ENCODE results near the gene LMOD2. TPM values are rescaled to one million over a fixed set of nuclear protein-coding genes. Genes with fewer than 3 reads are reported as not detected.

Gene LMOD2
- total RNA-seq, 4 donors from 2014 or later, result not detected

GRCh38 chr7:123660514-123661354 lies 5.1 kb downstream of the LMOD2 start:
- H3K4me3 ChIP-seq, result no peak overlapping the region
- H3K4me1 ChIP-seq, result no peaks in the 10 kb centered on the region
- no peaks in the 10 kb centered on the region for H3K9me3 ChIP-seq
- 63 to 64% methylated on average over 2 to 8 of the region's 8 CpGs for WGBS, 2 donors (ENCODE audit: low coverage in 1 of 2)
- TF ChIP-seq CTCF (IDR thresholded peaks at IDR 0.05), result no peak
- TF ChIP-seq POLR2A (IDR thresholded peaks at IDR 0.05), result no peak
- no peak for TF ChIP-seq EP300 (IDR thresholded peaks at IDR 0.05)
- no peak for TF ChIP-seq POLR2AphosphoS5 (IDR thresholded peaks at IDR 0.05)
- H3K27me3 ChIP-seq, result no peaks in the 10 kb centered on the region
- no peak for ATAC-seq
- H3K27ac ChIP-seq, result no peak overlapping the region
- no peaks in the 10 kb centered on the region for H3K36me3 ChIP-seq

- Histone ChIP-seq H3K4me3 (no peak overlapping the region), H3K36me3 (no peaks in the 10 kb centered on the region), H3K27ac (no peak overlapping the region), H3K9me3 (no peaks in the 10 kb centered on the region), H3K27me3 (no peaks in the 10 kb centered on the region), H3K4me1 (no peaks in the 10 kb centered on the region)
- WGBS, 2 donors (ENCODE audit: low coverage in 1 of 2), result 60 to 81% methylated on average over 1 of the region's 1 CpG
- ATAC-seq, result no peak
- TF ChIP-seq CTCF (IDR thresholded peaks at IDR 0.05) (no peak), POLR2A (IDR thresholded peaks at IDR 0.05) (no peak), EP300 (IDR thresholded peaks at IDR 0.05) (no peak), POLR2AphosphoS5 (IDR thresholded peaks at IDR 0.05) (no peak)
These were observed 6.1 kb downstream of the LMOD2 start for GRCh38 chr7:123661765-123662164.

- WGBS, 2 donors (ENCODE audit: low coverage in 1 of 2), result 89 to 91% methylated on average over 6 to 15 of the region's 15 CpGs
- no peak for TF ChIP-seq POLR2A (IDR thresholded peaks at IDR 0.05)
- Histone ChIP-seq H3K27me3 (no peaks in the 10 kb centered on the region), H3K36me3 (no peaks in the 10 kb centered on the region), H3K4me1 (no peaks in the 10 kb centered on the region), H3K4me3 (no peak overlapping the region), H3K9me3 (no peaks in the 10 kb centered on the region), H3K27ac (no peak overlapping the region)
- ATAC-seq, result no peak
These were observed 6.6 kb downstream of the LMOD2 start for GRCh38 chr7:123662293-123662692.

- no peak for ATAC-seq
- H3K4me3 ChIP-seq, result no peak overlapping the region
These were observed 7.1 kb downstream of the LMOD2 start for GRCh38 chr7:123662755-123663154.

GRCh38 chr7:123663200-123663599 lies 7.5 kb downstream of the LMOD2 start:
- WGBS, 2 donors (ENCODE audit: low coverage in 1 of 2), result 86 to 89% methylated on average over 6 of the region's 6 CpGs
- TF ChIP-seq EP300 (IDR thresholded peaks at IDR 0.05) (no peak), POLR2AphosphoS5 (IDR thresholded peaks at IDR 0.05) (no peak), CTCF (IDR thresholded peaks at IDR 0.05) (no peak), POLR2A (IDR thresholded peaks at IDR 0.05) (no peak)
- no peak overlapping the region for H3K27ac ChIP-seq
- no peaks in the 10 kb centered on the region for H3K27me3 ChIP-seq
- no peak overlapping the region for H3K4me3 ChIP-seq
- H3K9me3 ChIP-seq, result no peaks in the 10 kb centered on the region
- H3K4me1 ChIP-seq, result no peaks in the 10 kb centered on the region
- no peak for ATAC-seq
- H3K36me3 ChIP-seq, result no peaks in the 10 kb centered on the region

More at GRCh38 chr7:123662755-123663154, 7.1 kb downstream of the LMOD2 start:
- no peaks in the 10 kb centered on the region for H3K27me3 ChIP-seq
- H3K27ac ChIP-seq, result no peak overlapping the region
- no peak for TF ChIP-seq POLR2AphosphoS5 (IDR thresholded peaks at IDR 0.05)
- TF ChIP-seq CTCF (IDR thresholded peaks at IDR 0.05), result no peak
- no peak for TF ChIP-seq EP300 (IDR thresholded peaks at IDR 0.05)
- no peak for TF ChIP-seq POLR2A (IDR thresholded peaks at IDR 0.05)
- WGBS, 2 donors (ENCODE audit: low coverage in 1 of 2), result 56 to 60% methylated on average over 2 of the region's 3 CpGs
- H3K36me3 ChIP-seq, result no peaks in the 10 kb centered on the region
- no peaks in the 10 kb centered on the region for H3K9me3 ChIP-seq
- no peaks in the 10 kb centered on the region for H3K4me1 ChIP-seq
